ENCODE measurements around the gene SHOX.

SHOX gene

GRCh38 chrX:675279-675954, 44.8 kb downstream of the SHOX start:
- DNase-seq: no peak

- DNase-seq: no peak
Measured at GRCh38 chrX:675955-676295, 45.3 kb downstream of the SHOX start.

GRCh38 chrX:677376-677775, 46.8 kb downstream of the SHOX start:
- no peak for DNase-seq

GRCh38 chrX:679291-679979, 48.8 kb downstream of the SHOX start:
- DNase-seq: no peak

GRCh38 chrX:680062-680461, 49.5 kb downstream of the SHOX start:
- no peak for DNase-seq

GRCh38 chrX:681989-682388, 51.4 kb downstream of the SHOX start:
- no peak for DNase-seq

- DNase-seq: no peak
Measured at GRCh38 chrX:682892-683291, 52.3 kb downstream of the SHOX start.

- no peak for DNase-seq
Measured at GRCh38 chrX:683576-683975, 53.0 kb downstream of the SHOX start.

- DNase-seq: no peak
Measured at GRCh38 chrX:685120-686032, 54.8 kb downstream of the SHOX start.

- no peak for DNase-seq
Measured at GRCh38 chrX:689983-690382, 59.4 kb downstream of the SHOX start.

- DNase-seq: no peak
Measured at GRCh38 chrX:694800-695199, 64.2 kb downstream of the SHOX start.

- DNase-seq: no peak
Measured at GRCh38 chrX:698206-698605, 67.6 kb downstream of the SHOX start.

GRCh38 chrX:700936-701335, 70.3 kb downstream of the SHOX start:
- no peak for DNase-seq

GRCh38 chrX:701673-702072, 71.1 kb downstream of the SHOX start:
- no peak for DNase-seq

GRCh38 chrX:703466-703865, 72.9 kb downstream of the SHOX start:
- no peak for DNase-seq

- DNase-seq: no peak
Measured at GRCh38 chrX:703866-704265, 73.3 kb downstream of the SHOX start.
